CD14-positive monocyte (primary cell): ENCODE results near the gene HDAC4. TPM values are rescaled to one million over a fixed set of nuclear protein-coding genes. Genes with fewer than 3 reads are reported as not detected.
A peak's percentile ranks its signal among the peaks of the same experiment; 100 is the strongest.

Source experiments
- DNase-seq, 3 donors: peaks; one replicate each; pipeline ENCODE4 v3.0.0-alpha.2; 2011 to 2022
- H2AFZ ChIP-seq: 2 replicates; pipeline ENCODE4 v1.6.0; 2012; ENCODE audit warnings: mild to moderate bottlenecking, low read depth, low read length, inconsistent platforms; ENCODE audit not compliant: insufficient read depth, poor library complexity, severe bottlenecking
- H3K27ac ChIP-seq, 2 donors: 1 replicate in 1 of 2; 2 replicates in 1 of 2; pipeline ENCODE4 v1.5.1; 2012 to 2013; ENCODE audit warnings: low read length in 2 of 2, control low read depth in 1 of 2, inconsistent platforms in 1 of 2, low read depth in 1 of 2, mild to moderate bottlenecking in 1 of 2
- H3K27me3 ChIP-seq, 2 donors: one replicate each; pipeline versions ENCODE4 v1.6.0 to v1.6.1; 2011 to 2013; ENCODE audit warnings: low read length in 2 of 2; ENCODE audit not compliant: control insufficient read depth in 2 of 2, insufficient read depth in 2 of 2
- H3K36me3 ChIP-seq, 2 donors: replicated peaks in 1 of 2; 1 replicate in 1 of 2; 2 replicates in 1 of 2; pipeline versions ENCODE4 v1.5.1 to v1.6.1; 2012 to 2013; ENCODE audit warnings: low read length in 2 of 2, control low read depth in 1 of 2, inconsistent platforms in 1 of 2, mild to moderate bottlenecking in 1 of 2; ENCODE audit not compliant: insufficient read depth in 2 of 2, control insufficient read depth in 1 of 2
- H3K4me1 ChIP-seq, 2 donors: 1 replicate in 1 of 2; 2 replicates in 1 of 2; pipeline versions ENCODE4 v1.5.1 to v1.6.1; 2012 to 2013; ENCODE audit warnings: low read length in 2 of 2, control low read depth in 1 of 2, inconsistent platforms in 1 of 2, mild to moderate bottlenecking in 1 of 2, moderate library complexity in 1 of 2; ENCODE audit not compliant: insufficient read depth in 2 of 2, control insufficient read depth in 1 of 2
- H3K4me2 ChIP-seq: replicated peaks from 2 replicates; pipeline ENCODE3; 2012; ENCODE audit warnings: low read length, moderate library complexity, mild to moderate bottlenecking; ENCODE audit not compliant: poor library complexity, severe bottlenecking; ENCODE audit errors: extremely low read depth
- H3K4me3 ChIP-seq, 3 experiments: fragments of 200-600 bp in 1 of 3; sonication (generic) in 1 of 3; replicated peaks in 1 of 3; 1 replicate in 2 of 3; 2 replicates in 1 of 3; pipeline ENCODE4 v1.5.1; 2011 to 2013; ENCODE audit warnings: low read length in 3 of 3, mild to moderate bottlenecking in 3 of 3, control low read depth in 2 of 3, low read depth in 2 of 3, inconsistent platforms in 1 of 3, moderate library complexity in 1 of 3
- H3K79me2 ChIP-seq: 2 replicates; pipeline ENCODE4 v1.6.0; 2012; ENCODE audit warnings: mild to moderate bottlenecking, control low read depth, inconsistent platforms, low read length, moderate library complexity; ENCODE audit not compliant: insufficient read depth
- H3K9ac ChIP-seq: 2 replicates; pipeline ENCODE4 v1.6.0; 2017; ENCODE audit warnings: low read length, mild to moderate bottlenecking; ENCODE audit not compliant: insufficient read depth, poor library complexity, severe bottlenecking
- H3K9me3 ChIP-seq, 2 donors: replicated peaks in 1 of 2; 1 replicate in 1 of 2; 2 replicates in 1 of 2; pipeline versions ENCODE4 v1.5.1 to v1.6.1; 2012 to 2013; ENCODE audit warnings: low read length in 2 of 2, control low read depth in 1 of 2; ENCODE audit not compliant: control insufficient read depth in 1 of 2, insufficient read depth in 1 of 2
- H4K20me1 ChIP-seq: 2 replicates; pipeline ENCODE4 v1.6.0; 2012; ENCODE audit warnings: mild to moderate bottlenecking, low read length, control low read depth, moderate library complexity; ENCODE audit not compliant: insufficient read depth
- H3K27ac Mint-ChIP-seq, 7 donors: one replicate each; pipeline ENCODE4 v1.8.0; 2020; ENCODE audit warnings: mild to moderate bottlenecking in 7 of 7, mixed read lengths in 7 of 7, moderate library complexity in 6 of 7, inconsistent platforms in 2 of 7
- H3K27me3 Mint-ChIP-seq, 3 donors: one replicate each; pipeline ENCODE4 v1.8.0; 2021 to 2022; ENCODE audit warnings: low read depth in 3 of 3, mild to moderate bottlenecking in 3 of 3, mixed read lengths in 3 of 3, moderate library complexity in 3 of 3, inconsistent platforms in 1 of 3
- H3K36me3 Mint-ChIP-seq, 2 donors: one replicate each; pipeline ENCODE4 v1.8.0; 2020; ENCODE audit warnings: mixed read lengths in 2 of 2, inconsistent platforms in 1 of 2, mild to moderate bottlenecking in 1 of 2
- H3K4me1 Mint-ChIP-seq: one replicate; pipeline ENCODE4 v1.8.0; 2020; ENCODE audit warnings: mild to moderate bottlenecking, mixed read lengths
- H3K4me3 Mint-ChIP-seq, 2 donors: one replicate each; pipeline ENCODE4 v1.8.0; 2020; ENCODE audit warnings: mild to moderate bottlenecking in 2 of 2, mixed read lengths in 2 of 2, moderate library complexity in 1 of 2
- H3K9me3 Mint-ChIP-seq, 7 donors: one replicate each; pipeline ENCODE4 v1.8.0; 2020 to 2022; ENCODE audit warnings: mixed read lengths in 7 of 7, mild to moderate bottlenecking in 6 of 7, moderate library complexity in 6 of 7, inconsistent platforms in 2 of 7
- WGBS: methylation state at CpG from one replicate; pipeline ENCODE4 v1.1.5; 2013; ENCODE audit warnings: missing lambda C conversion rate; ENCODE audit not compliant: insufficient coverage; 5-methylcytosine and 5-hydroxymethylcytosine counted together
- intact Hi-C, 2 donors: fragments of 100-400 bp; cut with micrococcal nuclease; formaldehyde crosslinking; loops; one replicate each; pipeline versions ENCODE4 v1.15.0 to v1.15.1; 2023
- polyA plus RNA-seq, 3 donors: library from polyadenylated mRNA; depleted of rRNA in 1 of 3; unstranded in 2 of 3; stranded (reverse) in 1 of 3; fragments of 300-500 nt in 2 of 3; fragments of >200 nt in 1 of 3; fragmentation: Illumina TruSeq in 2 of 3; gene quantifications; 1 replicate in 2 of 3; 2 replicates in 1 of 3; pipeline ENCODE4 v1.2.3, GENCODE V29; 2012 to 2021
- TF ChIP-seq, protein P1 (sequence below): fragments of 200-600 bp; IDR thresholded peaks from one replicate; pipeline ENCODE4 v1.8.0; 2022; ENCODE audit warnings: antibody characterized with exemption, mild to moderate bottlenecking

HDAC4 gene
- polyA plus RNA-seq, 3 donors: 3.3 to 23.0 (median 4.5) TPM

DNA sequence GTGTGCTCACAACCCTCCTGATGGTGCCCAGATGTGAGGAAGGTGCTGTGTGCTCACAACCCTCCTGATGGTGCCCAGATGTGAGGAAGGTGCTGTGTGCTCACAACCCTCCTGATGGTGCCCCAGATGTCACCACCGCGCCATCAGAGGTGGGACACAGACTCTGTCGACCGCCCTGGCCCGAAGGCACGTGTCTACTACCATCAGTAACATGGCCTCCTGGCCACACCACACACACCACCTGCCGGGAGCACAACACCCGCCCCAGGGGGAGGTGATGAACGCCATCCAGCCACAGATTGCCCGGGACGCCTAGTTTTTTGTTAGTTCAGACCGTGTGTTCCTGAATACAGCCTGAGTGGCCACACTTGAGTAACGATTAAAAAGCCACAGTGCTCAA, 24.5 kb downstream of the HDAC4 start:
- H3K4me1 Mint-ChIP-seq: peaks cover 29% of the 10 kb centered on the region
- peaks cover 0 to 3% (median 0%) of the 10 kb centered on the region in 7 donors for H3K9me3 Mint-ChIP-seq
- no peak overlapping the region for H3K4me3 Mint-ChIP-seq
- H3K27me3 Mint-ChIP-seq: no peaks in the 10 kb centered on the region
- peaks cover 14 to 41% of the 10 kb centered on the region in 2 donors for H3K36me3 ChIP-seq
- H3K79me2 ChIP-seq: peaks cover 83% of the 10 kb centered on the region
- TF ChIP-seq, protein P1, sequence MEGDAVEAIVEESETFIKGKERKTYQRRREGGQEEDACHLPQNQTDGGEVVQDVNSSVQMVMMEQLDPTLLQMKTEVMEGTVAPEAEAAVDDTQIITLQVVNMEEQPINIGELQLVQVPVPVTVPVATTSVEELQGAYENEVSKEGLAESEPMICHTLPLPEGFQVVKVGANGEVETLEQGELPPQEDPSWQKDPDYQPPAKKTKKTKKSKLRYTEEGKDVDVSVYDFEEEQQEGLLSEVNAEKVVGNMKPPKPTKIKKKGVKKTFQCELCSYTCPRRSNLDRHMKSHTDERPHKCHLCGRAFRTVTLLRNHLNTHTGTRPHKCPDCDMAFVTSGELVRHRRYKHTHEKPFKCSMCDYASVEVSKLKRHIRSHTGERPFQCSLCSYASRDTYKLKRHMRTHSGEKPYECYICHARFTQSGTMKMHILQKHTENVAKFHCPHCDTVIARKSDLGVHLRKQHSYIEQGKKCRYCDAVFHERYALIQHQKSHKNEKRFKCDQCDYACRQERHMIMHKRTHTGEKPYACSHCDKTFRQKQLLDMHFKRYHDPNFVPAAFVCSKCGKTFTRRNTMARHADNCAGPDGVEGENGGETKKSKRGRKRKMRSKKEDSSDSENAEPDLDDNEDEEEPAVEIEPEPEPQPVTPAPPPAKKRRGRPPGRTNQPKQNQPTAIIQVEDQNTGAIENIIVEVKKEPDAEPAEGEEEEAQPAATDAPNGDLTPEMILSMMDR: no peak
- H3K4me3 ChIP-seq: no peak overlapping the region
- peaks cover 24 to 40% of the 10 kb centered on the region in 2 donors for H3K36me3 Mint-ChIP-seq
- peak overlapping the region in 2 of 7 donors; percentile 1 to 59 for H3K27ac Mint-ChIP-seq
- H2AFZ ChIP-seq: no peak overlapping the region
- no peaks in the 10 kb centered on the region for H3K9me3 ChIP-seq
- H3K4me1 ChIP-seq: peaks cover 21 to 26% of the 10 kb centered on the region in 2 donors
- intact Hi-C loops: no loop called here
- WGBS: 98% methylated on average over 11 of the region's 13 CpGs
- H3K27me3 ChIP-seq: no peaks in the 10 kb centered on the region
- H3K9ac ChIP-seq: no peak overlapping the region
- no peak for DNase-seq
- H3K4me2 ChIP-seq: no peak overlapping the region
- H4K20me1 ChIP-seq: peaks cover 9% of the 10 kb centered on the region
- no peak overlapping the region for H3K27ac ChIP-seq

DNA sequence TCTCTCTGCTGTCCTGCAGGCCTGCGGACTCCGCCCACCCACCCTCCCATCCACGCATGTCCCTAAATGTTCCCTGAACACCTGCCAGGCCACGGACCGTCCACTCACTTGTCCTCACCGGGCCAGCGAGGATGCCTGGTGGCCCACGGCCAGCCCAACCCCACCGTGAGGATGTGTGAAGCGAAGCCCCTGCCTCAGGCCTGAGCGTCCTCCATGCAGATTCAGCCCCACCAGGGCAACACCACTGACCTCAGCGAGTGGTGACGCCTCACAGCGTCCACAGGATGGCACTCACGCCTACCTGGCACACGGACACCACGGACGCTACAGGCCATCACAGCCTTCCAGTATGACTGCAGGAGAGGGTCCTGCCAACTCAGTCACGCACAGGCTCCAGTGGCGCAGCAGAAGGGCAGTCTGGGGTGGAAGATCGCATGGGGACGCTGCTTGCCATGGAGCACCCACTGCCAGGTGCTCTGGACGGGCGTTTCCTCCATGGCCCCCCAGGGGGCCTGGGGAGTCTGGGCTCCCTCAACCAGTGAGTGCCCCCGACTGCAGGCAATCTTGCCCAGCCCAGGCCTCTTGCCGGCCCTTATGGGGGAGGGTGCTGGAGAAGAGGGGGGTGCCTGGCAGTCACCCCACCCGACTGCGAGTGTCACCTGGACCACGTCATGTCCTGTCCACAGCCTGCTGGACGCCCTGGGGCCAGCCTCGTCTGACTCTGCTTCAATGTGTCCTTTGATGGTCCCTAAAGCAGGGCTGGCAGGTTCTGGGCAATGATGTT, 25.4 kb downstream of the HDAC4 start:
- Mint-ChIP-seq H3K4me3 (no peak overlapping the region), H3K4me1 (peaks cover 23% of the 10 kb centered on the region), H3K36me3 (peaks cover 22 to 40% of the 10 kb centered on the region in 2 donors), H3K27me3 (no peaks in the 10 kb centered on the region), H3K27ac (no peak overlapping the region), H3K9me3 (peaks cover 0 to 1% (median 0%) of the 10 kb centered on the region in 7 donors)
- H3K9ac ChIP-seq: no peak overlapping the region
- peaks cover 14 to 41% of the 10 kb centered on the region in 2 donors for H3K36me3 ChIP-seq
- H3K9me3 ChIP-seq: no peaks in the 10 kb centered on the region
- no peak overlapping the region for H3K27ac ChIP-seq
- peaks cover 14 to 19% of the 10 kb centered on the region in 2 donors for H3K4me1 ChIP-seq
- no peaks in the 10 kb centered on the region for H3K27me3 ChIP-seq
- DNase-seq: no peak
- peaks cover 89% of the 10 kb centered on the region for H3K79me2 ChIP-seq
- peaks cover 15% of the 10 kb centered on the region for H4K20me1 ChIP-seq
- WGBS: 96% methylated on average over 28 of the region's 31 CpGs
- H3K4me3 ChIP-seq: no peak overlapping the region
- no peak overlapping the region for H2AFZ ChIP-seq
- intact Hi-C loops: no loop called here
- TF ChIP-seq, protein P1: peak; percentile 9
- no peak overlapping the region for H3K4me2 ChIP-seq
